PC-9 (cell line): ENCODE measurements around the gene PTGDS. TPM values are rescaled to one million over a fixed set of nuclear protein-coding genes. Genes with fewer than 3 reads are reported as not detected.

Experiments used
- BruUV-seq: library from RNA; stranded (reverse); fragments of 400-500 nt; replicated peaks from 2 replicates; lab custom pipeline; 2021; lab: Mats Ljungman, UMichigan
- CTCF ChIA-PET: fragments of 300-600 bp; sonication (Branson Sonifier 250); formaldehyde crosslinking; loops from one replicate; lab custom pipeline; 2022; ENCODE audit warnings: antibody characterized with exemption; lab: Charles Lee
- POLR2A ChIA-PET: fragments of 300-600 bp; sonication (Branson Sonifier 250); formaldehyde crosslinking; loops from one replicate; lab custom pipeline; 2022; ENCODE audit warnings: antibody characterized with exemption; ENCODE audit not compliant: unreplicated experiment; lab: Charles Lee
- DNase-seq, 2 experiments: peaks; one replicate each; pipeline versions ENCODE4 v3.0.0 to v3.0.0-alpha.2; 2015 to 2022; ENCODE audit warnings: mixed read lengths in 1 of 2
- H2AFZ ChIP-seq: fragments of 200-600 bp; sonication (generic); 2 replicates; pipeline ENCODE4 v1.8.1; 2017; ENCODE audit warnings: antibody characterized with exemption
- H3F3A ChIP-seq: fragments of 200-600 bp; sonication (generic); 2 replicates; pipeline ENCODE4 v1.8.1; 2017; ENCODE audit warnings: antibody characterized with exemption, mild to moderate bottlenecking, low read depth; ENCODE audit not compliant: insufficient read depth
- H3K27ac ChIP-seq: fragments of 200-600 bp; sonication (generic); 2 replicates; pipeline ENCODE4 v1.6.1; 2016; ENCODE audit warnings: mixed run types
- H3K27me3 ChIP-seq: fragments of 200-600 bp; sonication (generic); 2 replicates; pipeline ENCODE4 v1.6.1; 2016; ENCODE audit warnings: low read depth, mixed run types; ENCODE audit not compliant: insufficient read depth
- H3K36me3 ChIP-seq: fragments of 200-600 bp; sonication (generic); 2 replicates; pipeline ENCODE4 v1.6.1; 2016; ENCODE audit warnings: low read depth, mixed run types
- H3K4me1 ChIP-seq: fragments of 200-600 bp; sonication (generic); replicated peaks from 2 replicates; pipeline ENCODE4 v1.6.1; 2016; ENCODE audit warnings: mixed run types; ENCODE audit not compliant: insufficient read depth
- H3K4me2 ChIP-seq: fragments of 200-600 bp; sonication (generic); 2 replicates; pipeline ENCODE4 v1.6.1; 2017; ENCODE audit warnings: mixed run types
- H3K4me3 ChIP-seq: fragments of 200-600 bp; sonication (generic); 2 replicates; pipeline ENCODE4 v1.6.1; 2016; ENCODE audit warnings: mixed run types
- H3K79me2 ChIP-seq: fragments of 200-600 bp; sonication (generic); 2 replicates; pipeline ENCODE4 v1.6.1; 2017; ENCODE audit warnings: low read depth, mixed run types
- H3K9me2 ChIP-seq: fragments of 200-600 bp; sonication (generic); 2 replicates; pipeline ENCODE4 v1.8.1; 2017; ENCODE audit warnings: mild to moderate bottlenecking; ENCODE audit not compliant: insufficient read depth
- H3K9me3 ChIP-seq: fragments of 200-600 bp; sonication (generic); 2 replicates; pipeline ENCODE4 v1.8.1; 2016; ENCODE audit warnings: low read depth; ENCODE audit not compliant: insufficient read depth
- H4K20me1 ChIP-seq: fragments of 200-600 bp; sonication (generic); 2 replicates; pipeline ENCODE4 v1.8.1; 2017; ENCODE audit not compliant: insufficient read depth
- CTCF ChIP-seq: fragments of 200-600 bp; sonication (generic); conservative IDR thresholded peaks from 2 replicates; pipeline ENCODE4 v1.6.1; 2017; ENCODE audit warnings: mixed run types, antibody characterized with exemption, mild to moderate bottlenecking, moderate library complexity
- EZH2 ChIP-seq: fragments of 200-600 bp; sonication (generic); IDR thresholded peaks from 2 replicates; pipeline ENCODE4 v1.8.0; 2017; ENCODE audit warnings: antibody characterized with exemption, low read depth
- intact Hi-C: fragments of 100-400 bp; cut with micrococcal nuclease; formaldehyde crosslinking; loops from one replicate; pipeline ENCODE4 v1.10.0; 2022; ENCODE audit not compliant: unreplicated experiment
- total RNA-seq: library from RNA; stranded (reverse); gene quantifications from 2 replicates; pipeline ENCODE4 v1.2.3, GENCODE V29; 2021

Gene PTGDS
- total RNA-seq, 1 experiment from 2014 or later, result 1.7 TPM

GRCh38 chr9:136939996-136940525 is 37.2 kb upstream of the PTGDS start:
- BruUV-seq, result no TSS peak
- intact Hi-C loops, result loop anchor here (5.0 kb wide), 1 partner anchor 58 kb away; no protein-coding TSS in a partner anchor
- Histone ChIP-seq H3F3A (peaks cover 20% of the 10 kb centered on the region; the same call in 1 of the 2 replicates), H2AFZ (no peak overlapping the region), H3K9me2 (no peaks in the 10 kb centered on the region), H3K36me3 (peaks cover 7% of the 10 kb centered on the region), H3K4me3 (no peak overlapping the region), H3K27me3 (no peaks in the 10 kb centered on the region), H3K9me3 (no peaks in the 10 kb centered on the region), H3K4me1 (peaks cover 6% of the 10 kb centered on the region; the same call in 1 of the 2 replicates), H4K20me1 (no peaks in the 10 kb centered on the region; the same call in none of the 2 replicates), H3K27ac (no peak overlapping the region), H3K79me2 (peaks cover 18% of the 10 kb centered on the region), H3K4me2 (no peak overlapping the region)
- TF ChIP-seq CTCF (no peak), EZH2 (no peak)
- ChIA-PET POLR2A (no interaction called here), CTCF (no interaction called here)
- DNase-seq, result no peak

GRCh38 chr9:136940526-136941230 is 36.6 kb upstream of the PTGDS start:
- H2AFZ ChIP-seq, result no peak overlapping the region
- intact Hi-C loops, result loop anchor here (5.0 kb wide), 1 partner anchor 58 kb away; no protein-coding TSS in a partner anchor

More at GRCh38 chr9:136940526-136941230, 36.6 kb upstream of the PTGDS start:
- Histone ChIP-seq H3K9me2 (no peaks in the 10 kb centered on the region), H3K27me3 (no peaks in the 10 kb centered on the region), H3K4me2 (no peak overlapping the region), H3K4me3 (no peak overlapping the region), H3K9me3 (no peaks in the 10 kb centered on the region), H3K27ac (no peak overlapping the region), H3K4me1 (peaks cover 6% of the 10 kb centered on the region; the same call in 1 of the 2 replicates), H3F3A (peaks cover 20% of the 10 kb centered on the region; the same call in 1 of the 2 replicates), H3K36me3 (peaks cover 7% of the 10 kb centered on the region), H4K20me1 (no peaks in the 10 kb centered on the region; the same call in none of the 2 replicates), H3K79me2 (peaks cover 18% of the 10 kb centered on the region)
- ChIA-PET CTCF (no interaction called here), POLR2A (no interaction called here)
- TF ChIP-seq EZH2 (no peak), CTCF (no peak)
- BruUV-seq, result no TSS peak
- DNase-seq, result no peak
